Measurements from ENCODE around the gene KATNB1. TPM values are rescaled to one million over a fixed set of nuclear protein-coding genes. Genes with fewer than 3 reads are reported as not detected.

The KATNB1 gene
- polyA plus RNA-seq, 1 donor from 2014 or later: 57.9 TPM

GRCh38 chr16:57764006-57764340, 28.4 kb downstream of the KATNB1 start:
- H3K36me3 ChIP-seq (ENCODE audit: insufficient read depth, low read length): no peaks in the 10 kb centered on the region

GRCh38 chr16:57764341-57765159, 29.0 kb downstream of the KATNB1 start:
- H3F3A ChIP-seq (ENCODE audit: insufficient read depth, low read length, poor library complexity, severe bottlenecking): no peaks in the 10 kb centered on the region
- no peaks in the 10 kb centered on the region for H3K9me3 ChIP-seq (ENCODE audit: low read length)
- H3K36me3 ChIP-seq (ENCODE audit: insufficient read depth, low read length): no peaks in the 10 kb centered on the region
- no peak overlapping the region for H3K4me2 ChIP-seq (ENCODE audit: low read length)
- H3K9ac ChIP-seq (ENCODE audit: low read length): no peak overlapping the region
- no peak overlapping the region for H3K27ac ChIP-seq (ENCODE audit: low read length)
- no peaks in the 10 kb centered on the region for H3K79me2 ChIP-seq (replicated peaks; ENCODE audit: insufficient read depth, low read length)
- H3K4me3 ChIP-seq (ENCODE audit: low read length): no peak overlapping the region
- no peaks in the 10 kb centered on the region for H3K27me3 ChIP-seq (ENCODE audit: insufficient read depth, low read depth, low read length)
- no peaks in the 10 kb centered on the region for H4K20me1 ChIP-seq (ENCODE audit: insufficient read depth)
- H3K9me2 ChIP-seq (ENCODE audit: insufficient read depth, low read length): no peaks in the 10 kb centered on the region
- H2AFZ ChIP-seq (ENCODE audit: low read depth, low read length): no peak overlapping the region
- TF ChIP-seq RAD21 (conservative IDR thresholded peaks at IDR 0.05): no peak
- TF ChIP-seq REST (IDR thresholded peaks at IDR 0.05; ENCODE audit: borderline replicate concordance): no peak
- TF ChIP-seq EP300 (conservative IDR thresholded peaks at IDR 0.05; ENCODE audit: poor library complexity, severe bottlenecking): no peak

More at GRCh38 chr16:57764006-57764340, 28.4 kb downstream of the KATNB1 start:
- no peak overlapping the region for H3K4me2 ChIP-seq (ENCODE audit: low read length)
- H3K9ac ChIP-seq (ENCODE audit: low read length): no peak overlapping the region
- no peak overlapping the region for H3K4me3 ChIP-seq (ENCODE audit: low read length)
- H3F3A ChIP-seq (ENCODE audit: insufficient read depth, low read length, poor library complexity, severe bottlenecking): no peaks in the 10 kb centered on the region
- TF ChIP-seq TAF1 (IDR thresholded peaks at IDR 0.05; ENCODE audit: low read depth): no peak
- no peak for TF ChIP-seq POLR2AphosphoS5 (IDR thresholded peaks at IDR 0.05)
- no peak for TF ChIP-seq EZH2 (IDR thresholded peaks at IDR 0.05; ENCODE audit: borderline replicate concordance, insufficient read depth, low read length, poor library complexity, severe bottlenecking)
- TF ChIP-seq CTCF (IDR thresholded peaks at IDR 0.05; ENCODE audit: poor library complexity, severe bottlenecking): no peak
- no peak for TF ChIP-seq SMC3 (conservative IDR thresholded peaks at IDR 0.05; ENCODE audit: poor library complexity)
- no peak for TF ChIP-seq MXI1 (conservative IDR thresholded peaks at IDR 0.05; ENCODE audit: poor library complexity, severe bottlenecking)
- no peak for TF ChIP-seq EP300 (conservative IDR thresholded peaks at IDR 0.05; ENCODE audit: poor library complexity, severe bottlenecking)
- TF ChIP-seq REST (IDR thresholded peaks at IDR 0.05; ENCODE audit: borderline replicate concordance): no peak
- no peak for TF ChIP-seq RAD21 (conservative IDR thresholded peaks at IDR 0.05)
- H3K27ac ChIP-seq (ENCODE audit: low read length): no peak overlapping the region
- no peaks in the 10 kb centered on the region for H3K9me3 ChIP-seq (ENCODE audit: low read length)
- H3K9me2 ChIP-seq (ENCODE audit: insufficient read depth, low read length): no peaks in the 10 kb centered on the region
- no peaks in the 10 kb centered on the region for H4K20me1 ChIP-seq (ENCODE audit: insufficient read depth)
- H2AFZ ChIP-seq (ENCODE audit: low read depth, low read length): no peak overlapping the region
- H3K27me3 ChIP-seq (ENCODE audit: insufficient read depth, low read depth, low read length): no peaks in the 10 kb centered on the region
- no peaks in the 10 kb centered on the region for H3K79me2 ChIP-seq (replicated peaks; ENCODE audit: insufficient read depth, low read length)

Data from neural cell (in vitro differentiated cells).